PC-3 (cell line): ENCODE data around the gene KCNQ1OT1. TPM values are rescaled to one million over a fixed set of nuclear protein-coding genes. Genes with fewer than 3 reads are reported as not detected.

Experiments
- ATAC-seq: fragments of 200-7000 bp; cut with Tn5 transposase; 2 replicates; pipeline ENCODE4 v1.9.1; 2020; ENCODE audit warnings: mild to moderate bottlenecking, moderate library complexity
- BruUV-seq: library from RNA; stranded (reverse); fragments of 400-500 nt; replicated peaks from 2 replicates; lab custom pipeline; 2021; lab: Mats Ljungman, UMichigan
- CTCF ChIA-PET: fragments of 300-600 bp; sonication (Branson Sonifier 250); formaldehyde crosslinking; loops from one replicate; lab custom pipeline; 2022; ENCODE audit warnings: antibody characterized with exemption; lab: Charles Lee
- POLR2A ChIA-PET: fragments of 300-600 bp; sonication (Branson Sonifier 250); formaldehyde crosslinking; loops from one replicate; lab custom pipeline; 2022; ENCODE audit warnings: antibody characterized with exemption; ENCODE audit not compliant: unreplicated experiment; lab: Charles Lee
- DNase-seq: peaks from one replicate; pipeline ENCODE4 v3.0.0-alpha.2; 2015
- H2AFZ ChIP-seq: fragments of 300-600 bp; sonication (generic); 2 replicates; pipeline ENCODE4 v1.6.0; 2016; ENCODE audit warnings: antibody characterized with exemption, low read length
- H3F3A ChIP-seq: fragments of 300-600 bp; sonication (generic); one replicate; pipeline ENCODE4 v1.6.0; 2017; ENCODE audit warnings: antibody characterized with exemption, low read length, control low read depth, mild to moderate bottlenecking; ENCODE audit not compliant: unreplicated experiment
- H3K27ac ChIP-seq: fragments of 300-600 bp; sonication (generic); 2 replicates; pipeline ENCODE4 v1.5.1; 2016; ENCODE audit warnings: mild to moderate bottlenecking, low read length
- H3K27me3 ChIP-seq: fragments of 300-600 bp; sonication (generic); 2 replicates; pipeline ENCODE4 v1.6.1; 2016; ENCODE audit warnings: low read length, mixed read lengths
- H3K36me3 ChIP-seq: fragments of 300-600 bp; sonication (generic); 2 replicates; pipeline ENCODE4 v1.6.1; 2016; ENCODE audit warnings: low read depth, mixed run types, low read length, mixed read lengths
- H3K4me1 ChIP-seq: fragments of 300-600 bp; sonication (generic); 2 replicates; pipeline ENCODE4 v1.5.1; 2016; ENCODE audit warnings: low read length; ENCODE audit not compliant: insufficient read depth
- H3K4me2 ChIP-seq: fragments of 300-600 bp; sonication (generic); 2 replicates; pipeline ENCODE4 v1.6.0; 2016; ENCODE audit warnings: low read length
- H3K4me3 ChIP-seq: fragments of 300-600 bp; sonication (generic); 2 replicates; pipeline ENCODE4 v1.5.1; 2016; ENCODE audit warnings: mild to moderate bottlenecking, low read length, mixed read lengths
- H3K79me2 ChIP-seq: fragments of 300-600 bp; sonication (generic); 2 replicates; pipeline ENCODE4 v1.6.1; 2017; ENCODE audit warnings: low read length, mixed read lengths
- H3K9ac ChIP-seq: fragments of 300-600 bp; sonication (generic); 2 replicates; pipeline ENCODE4 v1.6.0; 2016; ENCODE audit warnings: mild to moderate bottlenecking, low read length
- H3K9me2 ChIP-seq: fragments of 300-600 bp; sonication (generic); replicated peaks from 2 replicates; pipeline ENCODE4 v1.6.1; 2016; ENCODE audit warnings: mixed run types, low read length, mixed read lengths
- H3K9me3 ChIP-seq: fragments of 300-600 bp; sonication (generic); 2 replicates; pipeline ENCODE4 v1.6.1; 2016; ENCODE audit warnings: low read length, mixed read lengths
- H4K20me1 ChIP-seq: fragments of 300-600 bp; sonication (generic); 2 replicates; pipeline ENCODE4 v1.6.1; 2016; ENCODE audit warnings: low read length, mixed read lengths
- EZH2 ChIP-seq: fragments of 300-600 bp; sonication (generic); IDR thresholded peaks from one replicate; pipeline ENCODE4 v1.6.1; 2017; ENCODE audit warnings: antibody characterized with exemption, mild to moderate bottlenecking, low read length; ENCODE audit not compliant: unreplicated experiment
- EZH2phosphoT487 ChIP-seq: fragments of 300-600 bp; sonication (generic); IDR thresholded peaks from 2 replicates; pipeline ENCODE4 v1.6.1; 2018; ENCODE audit warnings: mild to moderate bottlenecking, antibody characterized with exemption, low read length, borderline replicate concordance
- intact Hi-C: fragments of 100-400 bp; cut with micrococcal nuclease; formaldehyde crosslinking; loops from 2 replicates; pipeline ENCODE4 v1.9.0; 2023
- total RNA-seq: library from RNA; depleted of rRNA; stranded (reverse); fragments of >200 nt; gene quantifications from 2 replicates; pipeline ENCODE4 v1.2.3, GENCODE V29; 2014
- TF ChIP-seq, protein P1 (sequence below): fragments of 300-600 bp; sonication (generic); conservative IDR thresholded peaks from 2 replicates; pipeline ENCODE4 v1.5.1; 2017; ENCODE audit warnings: antibody characterized with exemption, low read depth, mild to moderate bottlenecking, low read length

The KCNQ1OT1 gene
- total RNA-seq, 1 experiment from 2014 or later: 1.5 TPM

DNA sequence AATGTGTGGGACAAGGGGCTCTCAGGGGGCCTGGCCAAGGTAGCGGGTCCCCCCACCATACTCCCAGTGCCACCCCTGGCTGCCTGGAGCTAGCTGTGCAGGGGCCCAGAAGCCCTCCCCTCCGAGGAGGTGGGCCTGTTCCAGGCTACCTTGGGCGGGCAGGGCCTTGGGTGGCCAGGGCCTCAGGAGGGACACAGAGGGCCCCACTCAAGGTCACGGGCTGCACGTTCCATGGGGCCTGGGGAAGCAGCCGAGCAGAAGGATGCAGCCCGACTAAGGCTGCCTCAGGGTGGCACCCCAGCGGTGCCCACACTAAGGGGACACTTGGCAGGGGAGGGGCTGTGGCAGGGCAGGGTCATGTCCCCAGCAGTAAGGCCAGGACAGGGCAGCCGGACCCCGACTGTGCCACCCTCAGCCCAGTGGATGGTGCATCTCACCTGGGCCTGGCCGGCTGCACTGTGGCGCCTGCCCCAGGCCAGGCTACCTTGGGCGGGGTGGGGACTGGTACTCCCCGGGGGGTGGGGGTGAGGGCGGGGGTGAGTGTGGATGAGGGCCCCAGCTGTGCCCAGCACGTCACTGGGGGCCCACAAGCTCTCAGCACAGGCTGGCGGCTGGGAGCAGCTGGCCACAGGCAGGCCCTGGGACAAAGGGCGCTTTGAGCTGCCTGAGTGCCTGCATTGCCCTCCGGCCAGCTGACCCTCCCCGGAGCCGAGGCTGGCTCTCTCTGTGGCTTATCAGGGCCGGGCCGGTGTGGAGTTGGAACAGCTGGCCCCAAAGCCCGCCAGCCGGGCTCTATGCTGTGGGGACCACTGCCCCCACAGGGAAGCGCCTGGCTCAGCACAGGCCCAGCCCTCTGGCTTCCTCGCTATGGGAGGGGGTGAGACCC lies 137.9 kb downstream of the KCNQ1OT1 start:
- Histone ChIP-seq H2AFZ (no peak overlapping the region), H3K79me2 (no peaks in the 10 kb centered on the region), H3K9me3 (no peaks in the 10 kb centered on the region), H3K4me1 (no peaks in the 10 kb centered on the region), H4K20me1 (no peaks in the 10 kb centered on the region), H3K4me3 (no peak overlapping the region), H3K9ac (no peak overlapping the region), H3K9me2 (no peaks in the 10 kb centered on the region), H3K36me3 (no peaks in the 10 kb centered on the region), H3F3A (no peaks in the 10 kb centered on the region), H3K4me2 (no peak overlapping the region), H3K27ac (no peak overlapping the region), H3K27me3 (no peaks in the 10 kb centered on the region)
- DNase-seq (no peak), ATAC-seq (no peak)
- CTCF ChIA-PET: no interaction called here
- POLR2A ChIA-PET: no interaction called here
- intact Hi-C loops: no loop called here
- TF ChIP-seq, protein P1, sequence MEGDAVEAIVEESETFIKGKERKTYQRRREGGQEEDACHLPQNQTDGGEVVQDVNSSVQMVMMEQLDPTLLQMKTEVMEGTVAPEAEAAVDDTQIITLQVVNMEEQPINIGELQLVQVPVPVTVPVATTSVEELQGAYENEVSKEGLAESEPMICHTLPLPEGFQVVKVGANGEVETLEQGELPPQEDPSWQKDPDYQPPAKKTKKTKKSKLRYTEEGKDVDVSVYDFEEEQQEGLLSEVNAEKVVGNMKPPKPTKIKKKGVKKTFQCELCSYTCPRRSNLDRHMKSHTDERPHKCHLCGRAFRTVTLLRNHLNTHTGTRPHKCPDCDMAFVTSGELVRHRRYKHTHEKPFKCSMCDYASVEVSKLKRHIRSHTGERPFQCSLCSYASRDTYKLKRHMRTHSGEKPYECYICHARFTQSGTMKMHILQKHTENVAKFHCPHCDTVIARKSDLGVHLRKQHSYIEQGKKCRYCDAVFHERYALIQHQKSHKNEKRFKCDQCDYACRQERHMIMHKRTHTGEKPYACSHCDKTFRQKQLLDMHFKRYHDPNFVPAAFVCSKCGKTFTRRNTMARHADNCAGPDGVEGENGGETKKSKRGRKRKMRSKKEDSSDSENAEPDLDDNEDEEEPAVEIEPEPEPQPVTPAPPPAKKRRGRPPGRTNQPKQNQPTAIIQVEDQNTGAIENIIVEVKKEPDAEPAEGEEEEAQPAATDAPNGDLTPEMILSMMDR: no peak
- TF ChIP-seq EZH2phosphoT487: no peak
- TF ChIP-seq EZH2: no peak
- BruUV-seq: no TSS peak

DNA sequence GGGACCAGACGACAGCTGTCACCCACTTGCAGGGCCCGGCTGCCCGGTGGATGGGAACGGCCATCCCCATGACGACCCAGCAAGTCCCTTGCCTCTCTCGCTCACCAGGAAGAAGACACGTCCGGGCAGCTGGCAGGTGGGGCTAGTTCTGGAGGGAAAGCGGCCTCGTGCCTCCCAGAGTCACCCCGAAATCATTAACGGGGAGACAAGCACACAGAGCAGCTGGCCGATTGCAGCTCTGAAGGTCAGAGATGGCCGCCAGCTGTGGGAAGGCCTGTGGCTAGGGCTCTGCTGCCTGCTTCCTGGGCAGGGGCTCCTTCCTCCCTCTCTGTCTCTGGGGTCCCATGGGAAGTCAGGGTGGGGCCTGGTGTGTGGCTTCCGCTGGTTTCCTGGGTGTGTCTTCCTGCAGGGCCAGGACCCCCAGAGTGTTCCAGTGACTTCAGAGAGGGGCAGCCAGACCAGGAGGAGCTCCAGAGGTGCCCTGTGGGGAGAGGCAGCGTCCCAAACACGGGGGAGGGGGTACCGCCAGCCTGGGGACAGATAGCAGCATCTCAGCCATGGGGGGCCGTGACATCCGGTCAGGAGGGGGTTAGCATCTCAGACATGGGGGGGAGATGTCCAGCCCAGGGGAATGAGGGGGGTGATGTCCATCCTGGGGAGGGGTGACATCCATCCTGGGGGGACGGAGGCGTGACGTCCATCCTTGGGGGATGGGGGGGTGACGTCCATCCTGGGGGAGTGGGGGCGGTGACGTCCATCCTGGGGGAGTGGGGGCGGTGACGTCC lies 140.1 kb downstream of the KCNQ1OT1 start:
- TF ChIP-seq, protein P1: no peak
- TF ChIP-seq EZH2phosphoT487: no peak
- no peak for TF ChIP-seq EZH2
- intact Hi-C loops: no loop called here
- ChIA-PET CTCF (no interaction called here), POLR2A (no interaction called here)
- no TSS peak for BruUV-seq
- no peaks in the 10 kb centered on the region for H3K9me2 ChIP-seq
- no peak overlapping the region for H3K4me2 ChIP-seq
- H4K20me1 ChIP-seq: no peaks in the 10 kb centered on the region
- H2AFZ ChIP-seq: no peak overlapping the region
- DNase-seq (no peak), ATAC-seq (no peak)
- no peaks in the 10 kb centered on the region for H3K9me3 ChIP-seq
- H3K27ac ChIP-seq: no peak overlapping the region
- H3K4me1 ChIP-seq: no peaks in the 10 kb centered on the region
- H3F3A ChIP-seq: no peaks in the 10 kb centered on the region
- no peaks in the 10 kb centered on the region for H3K27me3 ChIP-seq
- H3K9ac ChIP-seq: no peak overlapping the region
- H3K36me3 ChIP-seq: no peaks in the 10 kb centered on the region
- H3K79me2 ChIP-seq: no peaks in the 10 kb centered on the region
- no peak overlapping the region for H3K4me3 ChIP-seq
